ENCODE data around the gene TLR3.

GRCh38 chr4:186032259-186032658, 36.7 kb upstream of the TLR3 start:
- no peak for TF ChIP-seq CTCF (IDR thresholded peaks at IDR 0.05; ENCODE audit: poor library complexity, severe bottlenecking)
- TF ChIP-seq EZH2 (IDR thresholded peaks at IDR 0.05; ENCODE audit: borderline replicate concordance, insufficient read depth, low read length, poor library complexity, severe bottlenecking), result no peak
- no peak for TF ChIP-seq REST (IDR thresholded peaks at IDR 0.05; ENCODE audit: borderline replicate concordance)
- no peak for TF ChIP-seq EP300 (conservative IDR thresholded peaks at IDR 0.05; ENCODE audit: poor library complexity, severe bottlenecking)
- TF ChIP-seq POLR2AphosphoS5 (IDR thresholded peaks at IDR 0.05), result no peak
- no peak for TF ChIP-seq TAF1 (IDR thresholded peaks at IDR 0.05; ENCODE audit: low read depth)
